Hypothalamus (tissue), 51 donors: ENCODE data around the gene SAMD5.

Experiments
- DNase-seq, 51 donors: peaks; one replicate each; lab custom pipeline; 2025; lab: John Stamatoyannopoulos, UW

The SAMD5 gene

DNA sequence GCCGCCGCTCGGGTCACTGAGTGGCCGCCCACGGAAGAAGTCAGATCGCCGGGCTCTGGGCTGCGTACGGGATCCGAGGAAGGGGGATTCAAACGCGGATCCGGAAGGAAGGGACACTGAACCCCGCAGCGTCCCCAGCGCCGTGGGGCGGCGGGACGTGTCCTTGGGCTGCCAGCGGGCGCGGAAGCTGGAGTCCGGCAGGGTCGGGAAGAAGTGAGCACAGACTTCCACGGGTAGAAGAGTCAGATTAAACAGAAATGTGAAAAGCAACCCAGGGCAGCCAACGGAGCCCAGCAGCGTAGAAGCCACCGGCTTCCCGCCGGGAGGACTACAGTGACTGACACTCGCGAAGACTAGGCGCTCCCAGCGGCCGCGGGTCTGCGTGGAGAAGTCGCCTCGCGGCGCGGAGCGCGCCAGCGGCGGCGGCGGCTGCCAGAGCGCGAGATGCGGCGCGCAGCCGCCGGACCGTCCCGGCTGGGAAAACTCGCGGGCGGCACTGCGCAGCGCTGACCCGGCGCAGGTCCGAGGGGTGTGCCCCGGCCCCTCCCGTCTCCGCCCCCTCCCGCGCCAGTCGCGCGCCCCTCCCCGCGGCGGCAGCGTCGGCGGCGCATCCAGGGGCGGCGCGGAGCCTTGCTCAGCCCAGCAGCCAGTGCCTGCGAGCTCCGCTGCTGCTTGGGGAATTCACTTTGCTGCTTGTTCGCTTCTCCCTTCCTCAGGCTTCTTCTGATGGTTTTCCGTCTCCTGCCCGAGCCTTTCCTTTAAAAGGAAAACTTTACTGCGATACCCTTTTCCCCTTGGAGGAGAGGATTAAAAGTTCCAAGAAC lies at the start of gene SAMD5:
Gene SAMD5, plus strand, starts transcription at position 649 of the 824 bp plus-strand sequence. CDS start 239 bp downstream, outside the sequence.
- DNase-seq = peak in 21 of 51 donors; percentile 2 to 56 (median 31)

- no peak for DNase-seq
Measured at GRCh38 chr6:147459780-147460179, 48.7 kb upstream of the SAMD5 start.

DNA sequence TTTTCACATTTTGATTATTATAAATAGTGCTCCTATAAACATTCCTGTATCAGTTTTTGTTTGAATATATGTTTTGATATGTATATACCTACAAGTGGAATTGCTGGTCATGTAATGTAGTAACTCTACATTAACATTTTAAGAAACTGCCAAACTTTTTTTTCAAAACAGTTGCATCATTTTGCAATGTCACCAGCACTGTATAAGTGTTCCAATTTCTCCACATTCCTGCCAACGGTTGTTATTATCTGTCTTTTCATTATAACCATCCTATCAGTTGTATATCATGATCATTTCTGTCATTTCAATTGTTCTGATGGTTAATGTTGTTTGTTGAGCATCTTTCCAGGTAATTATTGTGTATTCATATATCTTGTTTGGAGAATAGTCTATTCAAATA lies 44.8 kb upstream of the SAMD5 start:
- no peak for DNase-seq

- DNase-seq = no peak
Measured at GRCh38 chr6:147467428-147467827, 41.1 kb upstream of the SAMD5 start.

DNA sequence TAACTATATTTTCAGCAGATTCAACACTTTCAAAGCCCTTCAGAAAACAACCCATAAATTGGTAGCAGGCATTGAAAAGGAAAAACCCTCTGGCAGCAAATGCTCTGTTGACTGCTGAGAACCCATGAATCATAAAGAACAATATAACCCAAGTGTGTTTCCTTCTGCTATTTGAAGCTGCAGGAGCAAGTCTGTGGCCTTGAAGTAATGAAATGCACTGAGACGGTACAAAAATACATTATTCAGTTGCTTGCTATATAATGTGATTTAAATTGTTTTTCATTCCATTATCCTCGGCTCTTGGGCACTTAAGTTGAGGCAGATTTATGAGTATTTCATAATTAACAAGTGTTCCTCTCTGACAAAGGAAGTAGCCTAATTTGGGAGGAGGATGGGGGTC lies 40.6 kb upstream of the SAMD5 start:
- DNase-seq = no peak

DNA sequence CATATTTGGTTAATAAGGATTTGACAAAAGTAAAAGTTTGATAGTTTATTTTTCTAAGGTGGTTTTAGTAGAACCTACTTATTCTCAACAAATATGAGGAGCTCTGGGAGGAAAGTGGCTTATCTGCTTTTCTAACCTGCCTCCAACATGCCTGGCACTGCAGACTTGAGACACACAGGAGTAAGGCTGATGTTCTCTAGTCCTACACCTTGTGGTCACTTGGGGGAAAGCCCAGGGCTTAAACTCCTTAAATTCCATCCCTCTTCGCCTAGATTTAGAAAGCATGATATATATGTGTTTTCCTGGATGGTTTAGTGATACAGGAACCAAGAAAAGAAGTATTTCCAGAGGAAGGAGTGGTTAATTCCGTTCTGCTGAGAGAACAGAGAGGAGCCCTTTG lies 39.9 kb upstream of the SAMD5 start:
- DNase-seq = no peak

GRCh38 chr6:147479857-147480256 lies 28.6 kb upstream of the SAMD5 start:
- DNase-seq = no peak

GRCh38 chr6:147486683-147487082 lies 21.8 kb upstream of the SAMD5 start:
- DNase-seq = no peak

DNA sequence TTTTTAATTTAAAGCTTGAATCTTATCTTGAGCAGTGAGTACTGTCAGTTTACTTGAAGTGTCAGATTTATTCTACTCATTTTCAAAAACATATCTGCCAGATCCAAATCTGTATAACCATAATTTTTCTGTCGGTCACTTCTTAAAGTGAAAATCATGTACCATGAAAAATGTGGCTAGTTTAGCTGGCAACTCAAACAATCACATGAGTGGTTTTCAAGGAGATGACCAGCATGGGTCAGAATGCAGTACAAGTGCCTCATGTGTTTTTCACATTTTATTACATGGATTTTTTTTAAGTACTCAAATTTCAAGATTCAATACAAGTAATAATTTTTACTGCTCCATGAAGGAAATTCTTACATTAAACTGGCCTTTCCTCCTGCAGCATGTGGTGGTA lies 11.0 kb upstream of the SAMD5 start:
- no peak for DNase-seq

DNA sequence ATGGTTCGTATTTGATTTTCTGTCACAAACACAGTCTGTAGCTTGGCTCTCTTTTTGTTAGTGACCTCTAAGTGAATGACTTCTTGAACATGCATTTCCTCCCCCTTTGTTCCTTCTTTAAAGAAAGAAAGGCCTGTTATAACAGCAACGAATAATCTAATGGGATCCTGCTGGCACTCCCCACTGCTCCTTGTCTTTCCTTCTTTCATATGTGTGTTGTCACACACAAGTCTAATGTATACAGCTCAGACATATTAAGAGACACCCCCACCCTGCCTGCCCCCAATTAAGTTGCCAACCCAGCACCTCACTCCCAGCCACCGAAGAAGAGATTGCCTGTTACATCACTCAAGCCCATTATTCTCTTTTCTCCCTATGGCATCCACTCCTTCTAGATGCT lies 4.9 kb upstream of the SAMD5 start:
- no peak for DNase-seq

DNA sequence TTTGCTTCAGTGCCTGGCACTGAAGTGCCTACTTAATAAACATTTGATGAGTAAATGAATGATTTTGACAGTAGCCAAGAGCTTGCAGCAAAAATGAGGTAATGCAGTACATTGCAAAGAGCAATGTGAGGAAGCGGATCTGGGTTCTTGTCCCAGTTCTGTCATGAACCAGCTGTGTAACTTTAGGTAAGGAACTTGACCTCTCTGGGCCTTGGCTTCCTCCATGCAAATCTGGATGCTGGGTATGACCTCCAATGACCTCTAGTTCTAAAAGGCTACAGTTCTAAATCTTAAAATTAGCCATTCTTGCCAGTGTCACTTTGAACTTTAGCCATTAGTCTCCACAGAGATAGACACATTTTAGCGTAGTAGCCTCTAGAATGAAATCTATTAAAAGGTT lies 3.6 kb upstream of the SAMD5 start:
- DNase-seq = no peak

GRCh38 chr6:147506704-147507114 lies 1.8 kb upstream of the SAMD5 start:
- DNase-seq = peak in 37 of 51 donors; percentile 7 to 74 (median 49)

- DNase-seq = peak in 4 of 51 donors; percentile 1 to 28 (median 2)
Measured at GRCh38 chr6:147507162-147508041, 1.1 kb upstream of the SAMD5 start.

GRCh38 chr6:147508866-147509608 lies 547 bp downstream of the SAMD5 start:
- peak in 3 of 51 donors; percentile 7 to 33 (median 9) for DNase-seq

DNA sequence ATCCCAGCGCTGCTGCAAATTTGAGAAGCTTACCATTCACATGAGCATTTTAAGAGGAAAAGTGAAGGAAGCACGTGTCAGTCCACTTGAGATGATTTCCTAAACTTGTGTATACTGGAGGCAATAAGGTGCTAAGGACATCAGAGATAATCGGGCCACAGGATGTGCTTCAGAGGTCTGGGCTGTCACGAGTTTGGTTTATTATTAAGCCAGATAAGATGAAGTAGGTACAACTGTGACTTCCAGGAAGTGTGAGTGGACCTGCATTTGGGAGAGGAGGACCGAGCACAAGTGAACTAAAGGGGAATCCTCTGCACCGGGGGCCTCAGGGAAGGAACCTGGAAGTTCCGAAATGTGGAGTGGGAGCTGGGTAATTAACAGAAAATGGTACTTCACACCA lies 1.4 kb downstream of the SAMD5 start:
- no peak for DNase-seq

DNA sequence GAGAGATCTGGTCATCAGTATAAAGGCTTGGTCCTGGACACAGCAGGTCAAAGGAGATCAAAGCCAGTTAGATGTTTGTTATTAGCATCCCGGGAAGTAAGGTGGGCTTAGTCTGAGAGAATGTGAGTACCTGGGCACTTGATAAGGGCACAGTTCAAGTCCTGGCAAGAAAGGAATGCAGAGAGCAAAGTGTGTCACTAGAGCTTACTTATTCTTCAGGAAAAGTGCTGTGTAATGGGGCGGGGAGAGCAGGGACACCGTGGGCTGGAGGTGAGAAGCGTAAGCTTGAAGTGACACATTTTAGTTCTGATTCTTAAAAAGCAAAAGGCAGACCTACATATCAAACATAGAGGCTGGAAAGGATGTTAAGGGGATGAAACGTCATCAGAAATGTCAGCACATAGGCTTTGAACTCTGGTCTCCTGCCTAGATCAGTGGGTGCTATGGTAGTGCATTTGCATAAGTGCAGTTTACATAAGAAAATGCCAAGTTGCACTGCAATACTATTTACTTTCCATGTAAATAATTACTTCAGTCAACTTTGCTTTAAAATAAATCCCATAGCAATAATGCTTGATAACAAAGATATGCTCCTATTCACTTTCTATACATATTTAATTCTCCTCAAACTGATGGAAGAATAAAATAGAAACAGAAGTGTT lies 2.6 kb downstream of the SAMD5 start:
- DNase-seq = no peak

GRCh38 chr6:147514831-147515230 lies 6.3 kb downstream of the SAMD5 start:
- no peak for DNase-seq

DNA sequence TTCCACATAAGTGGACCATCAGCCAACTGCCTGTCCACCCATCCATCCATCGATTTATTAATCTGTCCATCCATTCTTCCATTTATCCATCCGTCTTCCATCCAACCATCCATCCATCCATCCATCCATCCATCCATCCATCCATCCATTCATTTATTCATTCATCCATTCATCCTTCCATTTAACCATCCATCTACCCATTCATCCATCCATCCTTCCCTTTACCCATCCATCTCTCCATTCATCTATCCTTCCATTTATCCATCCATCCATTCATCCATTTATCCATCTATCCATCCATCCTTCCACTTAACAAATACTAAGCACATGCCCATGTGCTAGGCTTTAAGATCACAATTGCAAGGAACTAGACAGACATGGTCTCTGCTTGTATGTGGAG lies 6.8 kb downstream of the SAMD5 start:
- DNase-seq = no peak

DNA sequence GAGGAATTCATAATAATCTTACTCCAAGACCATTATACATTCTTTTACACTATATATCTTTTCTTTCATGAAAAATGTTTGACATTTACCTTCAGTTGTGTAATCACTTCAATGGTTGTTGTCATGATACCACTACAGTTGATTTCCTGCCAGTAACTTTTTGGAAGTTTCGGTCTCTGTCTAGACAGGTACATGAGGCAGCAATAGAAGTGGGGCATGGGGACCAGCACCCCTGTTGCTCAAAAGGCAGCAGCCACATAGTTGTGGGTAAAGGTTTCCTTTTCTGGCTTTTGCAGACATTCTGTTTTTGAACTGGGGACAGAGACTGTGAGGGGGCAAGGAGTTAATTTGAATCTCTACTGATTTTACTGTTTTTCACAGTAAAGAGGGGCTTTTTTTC lies 14.1 kb downstream of the SAMD5 start:
- DNase-seq = no peak

- no peak for DNase-seq
Measured at GRCh38 chr6:147525519-147526209, 17.2 kb downstream of the SAMD5 start.
